BE2C (cell line): ENCODE results near the gene HEYL.

Source experiments
- DNase-seq: peaks from one replicate; pipeline ENCODE4 v3.0.0-alpha.2; 2020
- H3K27me3 ChIP-seq: fragments of 250-450 bp; sonication (Bioruptor Pico); 2 replicates; pipeline ENCODE4 v1.5.1; 2020; ENCODE audit warnings: mild to moderate bottlenecking
- H3K36me3 ChIP-seq: fragments of 250-450 bp; sonication (Bioruptor Pico); 2 replicates; pipeline ENCODE4 v1.5.1; 2020; ENCODE audit warnings: mild to moderate bottlenecking
- H3K4me1 ChIP-seq: fragments of 250-450 bp; sonication (Bioruptor Pico); 2 replicates; pipeline ENCODE4 v1.5.1; 2020
- H3K4me3 ChIP-seq: 2 replicates; pipeline ENCODE4 v1.5.1; 2011; ENCODE audit warnings: low read depth, low read length
- H3K9me3 ChIP-seq: fragments of 250-450 bp; sonication (Bioruptor Pico); 2 replicates; pipeline ENCODE4 v1.5.1; 2020
- CTCF ChIP-seq: IDR thresholded peaks from 2 replicates; pipeline ENCODE4 v1.5.1; 2012; ENCODE audit warnings: mild to moderate bottlenecking, low read depth, low read length

Gene HEYL

GRCh38 chr1:39592069-39592468 is 47.4 kb downstream of the HEYL start:
- no peak overlapping the region for H3K4me3 ChIP-seq
- H3K27me3 ChIP-seq = no peaks in the 10 kb centered on the region
- H3K9me3 ChIP-seq = no peaks in the 10 kb centered on the region
- no peak for DNase-seq
- no peaks in the 10 kb centered on the region for H3K36me3 ChIP-seq
- H3K4me1 ChIP-seq = no peaks in the 10 kb centered on the region
- TF ChIP-seq CTCF = no peak

GRCh38 chr1:39590546-39590945 is 48.9 kb downstream of the HEYL start:
- Histone ChIP-seq H3K4me3 (no peak overlapping the region), H3K27me3 (no peaks in the 10 kb centered on the region), H3K36me3 (no peaks in the 10 kb centered on the region), H3K4me1 (no peaks in the 10 kb centered on the region), H3K9me3 (no peaks in the 10 kb centered on the region)
- no peak for TF ChIP-seq CTCF
- DNase-seq = no peak

GRCh38 chr1:39585933-39586332 is 53.5 kb downstream of the HEYL start:
- Histone ChIP-seq H3K36me3 (no peaks in the 10 kb centered on the region), H3K9me3 (no peaks in the 10 kb centered on the region), H3K27me3 (no peaks in the 10 kb centered on the region), H3K4me3 (no peak overlapping the region), H3K4me1 (no peaks in the 10 kb centered on the region)
- no peak for DNase-seq
- TF ChIP-seq CTCF = no peak

- no peak for DNase-seq
- peaks cover 43% of the 10 kb centered on the region for H3K36me3 ChIP-seq
- TF ChIP-seq CTCF = no peak
- H3K9me3 ChIP-seq = no peaks in the 10 kb centered on the region
- H3K4me1 ChIP-seq = no peaks in the 10 kb centered on the region
- H3K27me3 ChIP-seq = no peaks in the 10 kb centered on the region
- H3K4me3 ChIP-seq = peak overlapping the region; percentile 77
Observed at GRCh38 chr1:39576016-39576657, 63.3 kb downstream of the HEYL start.

GRCh38 chr1:39575191-39576015 is 64.0 kb downstream of the HEYL start:
- H3K4me3 ChIP-seq = peak overlapping the region; percentile 77
- TF ChIP-seq CTCF = no peak
- peaks cover 50% of the 10 kb centered on the region for H3K36me3 ChIP-seq
- H3K4me1 ChIP-seq = no peaks in the 10 kb centered on the region
- H3K27me3 ChIP-seq = no peaks in the 10 kb centered on the region
- no peaks in the 10 kb centered on the region for H3K9me3 ChIP-seq
- peak; percentile 48 for DNase-seq

GRCh38 chr1:39574646-39575045 is 64.8 kb downstream of the HEYL start:
- H3K36me3 ChIP-seq = peaks cover 58% of the 10 kb centered on the region

More at GRCh38 chr1:39574646-39575045, 64.8 kb downstream of the HEYL start:
- Histone ChIP-seq H3K9me3 (no peaks in the 10 kb centered on the region), H3K27me3 (no peaks in the 10 kb centered on the region), H3K4me1 (no peaks in the 10 kb centered on the region), H3K4me3 (peak overlapping the region; percentile 77)
- no peak for DNase-seq
- no peak for TF ChIP-seq CTCF
